Liver (tissue), 9 donors: ENCODE results near the gene HYCC2. TPM values are rescaled to one million over a fixed set of nuclear protein-coding genes. Genes with fewer than 3 reads are reported as not detected.

Experiments
- DNase-seq: peaks from one replicate; pipeline ENCODE4 v3.0.0-alpha.2; 2017; ENCODE audit warnings: low spot score
- H3K27ac ChIP-seq, 2 donors: one replicate each; pipeline ENCODE4 v1.7.0; 2013; ENCODE audit warnings: inconsistent platforms in 2 of 2, low read length in 2 of 2, control low read depth in 1 of 2, low read depth in 1 of 2, mild to moderate bottlenecking in 1 of 2
- H3K27me3 ChIP-seq, 4 donors: one replicate each; pipeline versions ENCODE4 v1.6.1 to v1.7.0; 2013; ENCODE audit warnings: low read length in 3 of 4, inconsistent platforms in 1 of 4, mild to moderate bottlenecking in 1 of 4, moderate library complexity in 1 of 4; ENCODE audit not compliant: control insufficient read depth in 4 of 4, insufficient read depth in 4 of 4
- H3K36me3 ChIP-seq, 4 donors: one replicate each; pipeline versions ENCODE4 v1.6.1 to v1.7.0; 2013; ENCODE audit warnings: low read length in 3 of 4, mild to moderate bottlenecking in 3 of 4, low read depth in 1 of 4, moderate library complexity in 1 of 4; ENCODE audit not compliant: control insufficient read depth in 4 of 4, insufficient read depth in 3 of 4
- H3K4me1 ChIP-seq, 4 donors: one replicate each; pipeline versions ENCODE4 v1.6.1 to v1.7.0; 2013; ENCODE audit warnings: low read length in 3 of 4, mild to moderate bottlenecking in 3 of 4, moderate library complexity in 1 of 4; ENCODE audit not compliant: control insufficient read depth in 4 of 4, insufficient read depth in 4 of 4
- H3K4me3 ChIP-seq, 3 donors: one replicate each; pipeline versions ENCODE4 v1.6.1 to v1.7.0; 2013; ENCODE audit warnings: low read length in 3 of 3, control low read depth in 1 of 3, low read depth in 1 of 3, mild to moderate bottlenecking in 1 of 3
- H3K9ac ChIP-seq, 2 donors: one replicate each; pipeline ENCODE4 v1.7.0; 2013; ENCODE audit warnings: low read length in 2 of 2, mild to moderate bottlenecking in 2 of 2, moderate library complexity in 2 of 2, control low read depth in 1 of 2, low read depth in 1 of 2
- H3K9me3 ChIP-seq, 4 donors: one replicate each; pipeline versions ENCODE4 v1.6.1 to v1.7.0; 2013; ENCODE audit warnings: low read length in 3 of 4; ENCODE audit not compliant: control insufficient read depth in 4 of 4
- EGR1 ChIP-seq, 2 donors: IDR thresholded peaks; 2 replicates each; pipeline ENCODE4 v1.6.1; 2016 to 2018; ENCODE audit warnings: antibody characterized with exemption in 2 of 2, low read depth in 2 of 2
- FOXA1 ChIP-seq: IDR thresholded peaks from 2 replicates; pipeline ENCODE4 v1.6.1; 2016; ENCODE audit warnings: antibody characterized with exemption
- FOXA2 ChIP-seq: IDR thresholded peaks from 2 replicates; pipeline ENCODE4 v1.6.1; 2016; ENCODE audit warnings: antibody characterized with exemption
- GABPA ChIP-seq, 2 donors: IDR thresholded peaks in 1 of 2; conservative IDR thresholded peaks in 1 of 2; 2 replicates each; pipeline ENCODE4 v1.6.1; 2016; ENCODE audit warnings: antibody characterized with exemption in 2 of 2, mild to moderate bottlenecking in 1 of 2, moderate library complexity in 1 of 2
- HNF4A ChIP-seq, 2 donors: conservative IDR thresholded peaks; 2 replicates each; pipeline ENCODE4 v1.6.1; 2016; ENCODE audit warnings: antibody characterized with exemption in 2 of 2, mild to moderate bottlenecking in 2 of 2
- HNF4G ChIP-seq: IDR thresholded peaks from 2 replicates; pipeline ENCODE4 v1.6.1; 2016; ENCODE audit warnings: antibody characterized with exemption
- JUND ChIP-seq, 2 donors: IDR thresholded peaks; 2 replicates each; pipeline ENCODE4 v1.6.1; 2016; ENCODE audit warnings: antibody characterized with exemption in 2 of 2
- NR2F2 ChIP-seq: IDR thresholded peaks from 2 replicates; pipeline ENCODE4 v1.6.1; 2016; ENCODE audit warnings: antibody characterized with exemption
- RAD21 ChIP-seq, 2 donors: IDR thresholded peaks; 2 replicates each; pipeline ENCODE4 v1.6.1; 2016; ENCODE audit warnings: antibody characterized with exemption in 2 of 2, mild to moderate bottlenecking in 2 of 2
- RXRA ChIP-seq, 2 donors: IDR thresholded peaks; 2 replicates each; pipeline ENCODE4 v1.6.1; 2017 to 2018; ENCODE audit warnings: antibody characterized with exemption in 2 of 2, mild to moderate bottlenecking in 1 of 2
- TAF1 ChIP-seq: conservative IDR thresholded peaks from 2 replicates; pipeline ENCODE4 v1.6.1; 2016; ENCODE audit warnings: antibody characterized with exemption, mild to moderate bottlenecking
- ZBTB33 ChIP-seq: IDR thresholded peaks from 2 replicates; pipeline ENCODE4 v1.6.1; 2016; ENCODE audit warnings: antibody characterized with exemption
- WGBS: extraction: QIAGEN DNeasy Blood & Tissue Kit; methylation state at CpG from one replicate; pipeline ENCODE4 v1.1.7; 2013; 5-methylcytosine and 5-hydroxymethylcytosine counted together
- polyA plus RNA-seq, 2 donors: library from polyadenylated mRNA; stranded (reverse) in 1 of 2; unstranded in 1 of 2; fragments of 200-250 nt in 1 of 2; fragments of >200 nt in 1 of 2; fragmentation: Nextera tagmentation in 1 of 2; extraction: Ambion mirVana in 1 of 2; gene quantifications; one replicate each; pipeline versions ENCODE4 v1.2.1 to v1.2.3, GENCODE V29; 2013 to 2015
- total RNA-seq, 2 donors: library from RNA; depleted of rRNA; stranded (reverse); fragments of >200 nt; gene quantifications; one replicate each; pipeline ENCODE4 v1.2.3, GENCODE V29; 2014
- TF ChIP-seq, protein P1 (sequence below): IDR thresholded peaks from 2 replicates; pipeline ENCODE4 v1.6.1; 2016; ENCODE audit warnings: antibody characterized with exemption
- TF ChIP-seq, protein P2 (sequence below): fragments of 150-350 bp; IDR thresholded peaks from 2 replicates; pipeline ENCODE4 v1.5.1; 2017; ENCODE audit warnings: improper control_type of control experiment, low read depth, low read length; ENCODE audit not compliant: missing input control
- TF ChIP-seq, protein P3 (sequence below): IDR thresholded peaks from 2 replicates; pipeline ENCODE4 v1.6.1; 2016; ENCODE audit warnings: antibody characterized with exemption, mild to moderate bottlenecking
- TF ChIP-seq, protein P4 (sequence below): IDR thresholded peaks from 2 replicates; pipeline ENCODE4 v1.6.1; 2016; ENCODE audit warnings: antibody characterized with exemption
- donor health status: healthy.
- donor health status: healthy.
- donor health status: healthy.
- donor health status: healthy.
- donor health status: healthy.

HYCC2 gene
- total and polyA plus RNA-seq, 4 donors, result 1.5 to 15.4 (median 5.8) TPM

- Histone ChIP-seq H3K4me1 (no peaks in the 10 kb centered on the region), H3K9me3 (no peaks in the 10 kb centered on the region), H3K36me3 (no peaks in the 10 kb centered on the region), H3K27ac (no peak overlapping the region), H3K9ac (no peak overlapping the region), H3K27me3 (no peaks in the 10 kb centered on the region), H3K4me3 (no peak overlapping the region)
- DNase-seq, result no peak
- no peak for TF ChIP-seq HNF4A (conservative IDR thresholded peaks at IDR 0.05)
- no peak for TF ChIP-seq RXRA (IDR thresholded peaks at IDR 0.05)
- no peak for TF ChIP-seq ZBTB33
- no peak for TF ChIP-seq TAF1
- TF ChIP-seq GABPA (IDR thresholded peaks at IDR 0.05 in 1 of 2, conservative IDR thresholded peaks at IDR 0.05 in 1 of 2), result no peak
- TF ChIP-seq NR2F2, result no peak
- TF ChIP-seq, protein P1, sequence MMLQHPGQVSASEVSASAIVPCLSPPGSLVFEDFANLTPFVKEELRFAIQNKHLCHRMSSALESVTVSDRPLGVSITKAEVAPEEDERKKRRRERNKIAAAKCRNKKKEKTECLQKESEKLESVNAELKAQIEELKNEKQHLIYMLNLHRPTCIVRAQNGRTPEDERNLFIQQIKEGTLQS, result no peak
- TF ChIP-seq HNF4G, result no peak
- no peak for TF ChIP-seq EGR1 (IDR thresholded peaks at IDR 0.05; ENCODE audit: low read depth in 2 of 2)
- TF ChIP-seq JUND (IDR thresholded peaks at IDR 0.05), result no peak
- no peak for TF ChIP-seq FOXA1
- TF ChIP-seq, protein P2, sequence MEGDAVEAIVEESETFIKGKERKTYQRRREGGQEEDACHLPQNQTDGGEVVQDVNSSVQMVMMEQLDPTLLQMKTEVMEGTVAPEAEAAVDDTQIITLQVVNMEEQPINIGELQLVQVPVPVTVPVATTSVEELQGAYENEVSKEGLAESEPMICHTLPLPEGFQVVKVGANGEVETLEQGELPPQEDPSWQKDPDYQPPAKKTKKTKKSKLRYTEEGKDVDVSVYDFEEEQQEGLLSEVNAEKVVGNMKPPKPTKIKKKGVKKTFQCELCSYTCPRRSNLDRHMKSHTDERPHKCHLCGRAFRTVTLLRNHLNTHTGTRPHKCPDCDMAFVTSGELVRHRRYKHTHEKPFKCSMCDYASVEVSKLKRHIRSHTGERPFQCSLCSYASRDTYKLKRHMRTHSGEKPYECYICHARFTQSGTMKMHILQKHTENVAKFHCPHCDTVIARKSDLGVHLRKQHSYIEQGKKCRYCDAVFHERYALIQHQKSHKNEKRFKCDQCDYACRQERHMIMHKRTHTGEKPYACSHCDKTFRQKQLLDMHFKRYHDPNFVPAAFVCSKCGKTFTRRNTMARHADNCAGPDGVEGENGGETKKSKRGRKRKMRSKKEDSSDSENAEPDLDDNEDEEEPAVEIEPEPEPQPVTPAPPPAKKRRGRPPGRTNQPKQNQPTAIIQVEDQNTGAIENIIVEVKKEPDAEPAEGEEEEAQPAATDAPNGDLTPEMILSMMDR, result no peak
- TF ChIP-seq, protein P3, sequence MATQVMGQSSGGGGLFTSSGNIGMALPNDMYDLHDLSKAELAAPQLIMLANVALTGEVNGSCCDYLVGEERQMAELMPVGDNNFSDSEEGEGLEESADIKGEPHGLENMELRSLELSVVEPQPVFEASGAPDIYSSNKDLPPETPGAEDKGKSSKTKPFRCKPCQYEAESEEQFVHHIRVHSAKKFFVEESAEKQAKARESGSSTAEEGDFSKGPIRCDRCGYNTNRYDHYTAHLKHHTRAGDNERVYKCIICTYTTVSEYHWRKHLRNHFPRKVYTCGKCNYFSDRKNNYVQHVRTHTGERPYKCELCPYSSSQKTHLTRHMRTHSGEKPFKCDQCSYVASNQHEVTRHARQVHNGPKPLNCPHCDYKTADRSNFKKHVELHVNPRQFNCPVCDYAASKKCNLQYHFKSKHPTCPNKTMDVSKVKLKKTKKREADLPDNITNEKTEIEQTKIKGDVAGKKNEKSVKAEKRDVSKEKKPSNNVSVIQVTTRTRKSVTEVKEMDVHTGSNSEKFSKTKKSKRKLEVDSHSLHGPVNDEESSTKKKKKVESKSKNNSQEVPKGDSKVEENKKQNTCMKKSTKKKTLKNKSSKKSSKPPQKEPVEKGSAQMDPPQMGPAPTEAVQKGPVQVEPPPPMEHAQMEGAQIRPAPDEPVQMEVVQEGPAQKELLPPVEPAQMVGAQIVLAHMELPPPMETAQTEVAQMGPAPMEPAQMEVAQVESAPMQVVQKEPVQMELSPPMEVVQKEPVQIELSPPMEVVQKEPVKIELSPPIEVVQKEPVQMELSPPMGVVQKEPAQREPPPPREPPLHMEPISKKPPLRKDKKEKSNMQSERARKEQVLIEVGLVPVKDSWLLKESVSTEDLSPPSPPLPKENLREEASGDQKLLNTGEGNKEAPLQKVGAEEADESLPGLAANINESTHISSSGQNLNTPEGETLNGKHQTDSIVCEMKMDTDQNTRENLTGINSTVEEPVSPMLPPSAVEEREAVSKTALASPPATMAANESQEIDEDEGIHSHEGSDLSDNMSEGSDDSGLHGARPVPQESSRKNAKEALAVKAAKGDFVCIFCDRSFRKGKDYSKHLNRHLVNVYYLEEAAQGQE, result no peak
- TF ChIP-seq FOXA2, result no peak
- TF ChIP-seq, protein P4, sequence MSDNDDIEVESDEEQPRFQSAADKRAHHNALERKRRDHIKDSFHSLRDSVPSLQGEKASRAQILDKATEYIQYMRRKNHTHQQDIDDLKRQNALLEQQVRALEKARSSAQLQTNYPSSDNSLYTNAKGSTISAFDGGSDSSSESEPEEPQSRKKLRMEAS, result no peak
- 95% methylated on average over 2 of the region's 2 CpGs for WGBS
Observed at GRCh38 chr2:201108341-201108740, 36.9 kb upstream of the HYCC2 start.

GRCh38 chr2:201107624-201108023, 36.2 kb upstream of the HYCC2 start:
- H3K4me3 ChIP-seq, result no peak overlapping the region
- H3K4me1 ChIP-seq, result no peaks in the 10 kb centered on the region
- 93% methylated on average over 2 of the region's 2 CpGs for WGBS
- no peaks in the 10 kb centered on the region for H3K36me3 ChIP-seq
- no peak for DNase-seq
- H3K27me3 ChIP-seq, result no peaks in the 10 kb centered on the region
- no peak overlapping the region for H3K9ac ChIP-seq
- no peaks in the 10 kb centered on the region for H3K9me3 ChIP-seq
- no peak overlapping the region for H3K27ac ChIP-seq
- no peak for TF ChIP-seq RAD21 (IDR thresholded peaks at IDR 0.05)
- TF ChIP-seq ZBTB33, result no peak
- no peak for TF ChIP-seq NR2F2
- TF ChIP-seq FOXA1, result no peak
- TF ChIP-seq, protein P1, result no peak
- TF ChIP-seq, protein P3, result no peak
- no peak for TF ChIP-seq RXRA (IDR thresholded peaks at IDR 0.05)
